ENCODE data around the gene DLGAP3.

The DLGAP3 gene

GRCh38 chr1:34884961-34885360, 44.5 kb downstream of the DLGAP3 start:
- in situ Hi-C loops (cut with MboI; ENCODE audit: low sequenced_read_pairs, unreplicated experiment), result no loop called here
- TF ChIP-seq CTCF (IDR thresholded peaks at IDR 0.05; ENCODE audit: borderline replicate concordance, control extremely low read depth, extremely low read depth, insufficient read depth, missing control alignments), result no peak
- no peak for DNase-seq (ENCODE audit: low spot score)

GRCh38 chr1:34884536-34884935, 44.9 kb downstream of the DLGAP3 start:
- no peak for DNase-seq (ENCODE audit: low spot score)
- in situ Hi-C loops (cut with MboI; ENCODE audit: low sequenced_read_pairs, unreplicated experiment), result no loop called here
- no peak for TF ChIP-seq CTCF (IDR thresholded peaks at IDR 0.05; ENCODE audit: borderline replicate concordance, control extremely low read depth, extremely low read depth, insufficient read depth, missing control alignments)

GRCh38 chr1:34879230-34879629, 50.2 kb downstream of the DLGAP3 start:
- in situ Hi-C loops (cut with MboI; ENCODE audit: low sequenced_read_pairs, unreplicated experiment), result no loop called here
- no peak for TF ChIP-seq CTCF (IDR thresholded peaks at IDR 0.05; ENCODE audit: borderline replicate concordance, control extremely low read depth, extremely low read depth, insufficient read depth, missing control alignments)
- DNase-seq (ENCODE audit: low spot score), result no peak

- TF ChIP-seq CTCF (IDR thresholded peaks at IDR 0.05; ENCODE audit: borderline replicate concordance, control extremely low read depth, extremely low read depth, insufficient read depth, missing control alignments), result no peak
- no peak for DNase-seq (ENCODE audit: low spot score)
- in situ Hi-C loops (cut with MboI; ENCODE audit: low sequenced_read_pairs, unreplicated experiment), result no loop called here
Measured at GRCh38 chr1:34876406-34876805, 53.0 kb downstream of the DLGAP3 start.

GRCh38 chr1:34874296-34874952, 55.0 kb downstream of the DLGAP3 start:
- no peak for DNase-seq (ENCODE audit: low spot score)
- in situ Hi-C loops (cut with MboI; ENCODE audit: low sequenced_read_pairs, unreplicated experiment), result no loop called here
- TF ChIP-seq CTCF (IDR thresholded peaks at IDR 0.05; ENCODE audit: borderline replicate concordance, control extremely low read depth, extremely low read depth, insufficient read depth, missing control alignments), result no peak

GRCh38 chr1:34872133-34872503, 57.3 kb downstream of the DLGAP3 start:
- in situ Hi-C loops (cut with MboI; ENCODE audit: low sequenced_read_pairs, unreplicated experiment), result no loop called here
- no peak for DNase-seq (ENCODE audit: low spot score)
- TF ChIP-seq CTCF (IDR thresholded peaks at IDR 0.05; ENCODE audit: borderline replicate concordance, control extremely low read depth, extremely low read depth, insufficient read depth, missing control alignments), result no peak
